ENCODE measurements around the gene CSNK2B.
A peak's percentile ranks its signal among the peaks of the same experiment; 100 is the strongest.

The CSNK2B gene

DNA sequence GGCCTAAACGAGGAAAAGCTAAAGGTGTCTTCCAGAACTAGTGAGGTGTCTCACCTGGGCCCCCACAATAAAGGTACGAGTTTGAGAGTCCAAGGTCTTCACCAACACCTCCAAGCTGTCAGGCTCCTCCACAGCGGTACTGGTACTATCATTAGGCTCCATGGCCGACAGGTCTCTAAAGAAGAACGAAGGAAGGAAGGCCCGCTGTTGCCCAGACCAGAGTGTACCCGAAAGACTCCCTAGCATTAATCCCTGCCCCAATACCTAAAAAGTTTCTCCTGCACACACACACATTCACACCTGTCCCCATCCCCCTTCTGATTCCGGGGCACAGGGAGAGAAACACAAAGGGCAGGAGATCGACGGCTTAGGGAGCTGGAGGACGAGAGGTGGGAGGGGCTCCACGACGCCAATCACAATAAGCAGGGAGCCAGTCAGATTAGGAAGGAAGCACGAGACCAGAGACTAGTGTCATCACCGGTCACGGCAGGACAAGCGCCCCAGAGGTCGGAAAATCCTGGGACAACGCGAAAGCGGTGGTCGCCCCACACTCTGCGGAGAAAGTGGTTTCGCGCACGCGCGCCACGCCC lies 14.2 kb upstream of the CSNK2B start:
- no peak for TF ChIP-seq POLR2A (IDR thresholded peaks at IDR 0.05; ENCODE audit: extremely low read depth, insufficient read length)
- TF ChIP-seq, protein P1, sequence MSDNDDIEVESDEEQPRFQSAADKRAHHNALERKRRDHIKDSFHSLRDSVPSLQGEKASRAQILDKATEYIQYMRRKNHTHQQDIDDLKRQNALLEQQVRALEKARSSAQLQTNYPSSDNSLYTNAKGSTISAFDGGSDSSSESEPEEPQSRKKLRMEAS (IDR thresholded peaks at IDR 0.05; ENCODE audit: low read depth, low read length), result peak; percentile 35; the same call in 1 of the 2 replicates
- peak overlapping the region; percentile 76 for H3K4me3 ChIP-seq (ENCODE audit: low read depth, low read length)
- DNase-seq (ENCODE audit: low read depth), result peak; percentile 78

DNA sequence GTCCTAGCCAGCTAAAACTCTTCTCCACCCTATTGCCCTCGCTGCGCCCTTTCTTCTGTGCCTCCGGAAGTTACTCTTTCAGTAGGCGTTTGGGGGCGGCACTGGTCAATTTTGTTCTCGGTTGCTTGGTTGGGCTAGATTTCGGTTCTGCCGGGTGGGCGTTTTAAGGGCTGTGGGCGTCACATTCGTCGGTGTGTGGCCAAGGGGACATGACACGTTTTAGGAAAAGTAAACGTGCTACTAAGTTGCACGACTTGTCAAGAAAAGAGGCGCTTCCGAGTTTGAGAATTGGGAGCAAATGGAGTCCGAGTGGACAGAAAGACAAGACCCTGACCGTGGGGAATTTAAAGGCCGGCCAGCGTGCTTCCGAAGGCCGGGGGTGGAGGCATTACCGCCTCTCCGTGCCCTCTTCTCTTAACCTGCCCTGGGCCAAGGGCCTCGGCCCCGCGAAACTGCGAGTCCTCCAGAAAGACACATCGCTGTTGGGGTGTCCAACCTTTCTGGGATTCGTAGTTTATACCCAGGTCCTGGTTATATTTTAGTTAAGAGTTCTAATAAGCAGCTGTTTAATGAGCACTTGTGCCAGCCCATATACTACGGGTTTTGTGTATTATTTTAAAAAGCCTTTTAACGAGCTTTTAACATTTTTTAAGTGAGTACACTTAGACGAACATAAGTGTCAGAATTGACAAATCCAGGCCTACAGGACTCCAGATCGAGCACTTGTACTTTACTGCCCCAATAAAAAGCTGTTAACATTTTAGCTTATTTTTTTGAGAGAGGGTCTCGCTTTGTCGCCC lies 12.8 kb upstream of the CSNK2B start:
- TF ChIP-seq POLR2A (IDR thresholded peaks at IDR 0.05; ENCODE audit: extremely low read depth, insufficient read length) (peak; percentile 10), CTCF (IDR thresholded peaks at IDR 0.05; ENCODE audit: low read depth, low read length) (no peak), MYC (IDR thresholded peaks at IDR 0.05; ENCODE audit: low read depth, low read length) (peak; percentile 81; the same call in 1 of the 2 replicates)
- TF ChIP-seq, protein P1 (IDR thresholded peaks at IDR 0.05; ENCODE audit: low read depth, low read length), result peak; percentile 69
- peak overlapping the region; percentile 76 for H3K4me3 ChIP-seq (ENCODE audit: low read depth, low read length)
- DNase-seq (ENCODE audit: low read depth), result peak; percentile 97

DNA sequence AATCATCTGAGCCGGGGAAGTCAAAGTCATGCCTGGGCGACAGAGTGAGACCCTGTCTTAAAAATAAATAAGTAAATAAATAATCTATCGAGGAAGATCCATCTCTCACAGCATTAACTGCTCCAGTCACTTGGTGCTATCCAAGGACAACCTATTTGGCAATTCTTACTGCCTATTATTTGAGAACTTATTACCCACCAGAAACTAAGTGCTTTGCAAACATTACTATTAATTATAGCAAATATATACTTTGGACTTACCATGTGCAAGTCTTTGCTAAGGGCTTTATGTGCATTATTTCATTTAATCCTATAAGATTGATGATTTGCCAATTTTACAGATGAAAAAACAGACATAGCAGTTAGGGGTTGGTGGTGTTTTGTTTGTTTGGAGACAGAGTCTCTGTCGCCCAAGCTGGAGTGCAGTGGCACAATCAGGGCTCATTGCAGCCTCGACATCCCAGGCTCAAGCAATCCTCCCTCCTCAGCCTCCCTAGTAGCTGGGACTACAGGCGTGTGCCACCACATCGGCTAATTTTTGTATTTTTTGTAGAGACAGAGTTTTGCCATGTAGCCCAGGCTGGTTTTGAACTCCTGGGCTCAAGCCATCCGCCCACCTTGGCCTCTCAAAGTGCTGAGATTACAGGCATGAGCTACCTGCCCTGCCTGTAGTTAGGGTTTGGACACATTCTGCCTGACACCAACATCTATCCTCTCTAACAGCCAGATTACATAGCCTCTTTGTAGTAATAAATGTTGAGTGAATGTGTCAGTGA lies 11.1 kb upstream of the CSNK2B start:
- no peak overlapping the region for H3K4me3 ChIP-seq (ENCODE audit: low read depth, low read length)
- TF ChIP-seq MYC (IDR thresholded peaks at IDR 0.05; ENCODE audit: low read depth, low read length), result no peak
- no peak for TF ChIP-seq CTCF (IDR thresholded peaks at IDR 0.05; ENCODE audit: low read depth, low read length)
- TF ChIP-seq, protein P1 (IDR thresholded peaks at IDR 0.05; ENCODE audit: low read depth, low read length), result no peak
- TF ChIP-seq POLR2A (IDR thresholded peaks at IDR 0.05; ENCODE audit: extremely low read depth, insufficient read length), result no peak
- DNase-seq (ENCODE audit: low read depth), result no peak

DNA sequence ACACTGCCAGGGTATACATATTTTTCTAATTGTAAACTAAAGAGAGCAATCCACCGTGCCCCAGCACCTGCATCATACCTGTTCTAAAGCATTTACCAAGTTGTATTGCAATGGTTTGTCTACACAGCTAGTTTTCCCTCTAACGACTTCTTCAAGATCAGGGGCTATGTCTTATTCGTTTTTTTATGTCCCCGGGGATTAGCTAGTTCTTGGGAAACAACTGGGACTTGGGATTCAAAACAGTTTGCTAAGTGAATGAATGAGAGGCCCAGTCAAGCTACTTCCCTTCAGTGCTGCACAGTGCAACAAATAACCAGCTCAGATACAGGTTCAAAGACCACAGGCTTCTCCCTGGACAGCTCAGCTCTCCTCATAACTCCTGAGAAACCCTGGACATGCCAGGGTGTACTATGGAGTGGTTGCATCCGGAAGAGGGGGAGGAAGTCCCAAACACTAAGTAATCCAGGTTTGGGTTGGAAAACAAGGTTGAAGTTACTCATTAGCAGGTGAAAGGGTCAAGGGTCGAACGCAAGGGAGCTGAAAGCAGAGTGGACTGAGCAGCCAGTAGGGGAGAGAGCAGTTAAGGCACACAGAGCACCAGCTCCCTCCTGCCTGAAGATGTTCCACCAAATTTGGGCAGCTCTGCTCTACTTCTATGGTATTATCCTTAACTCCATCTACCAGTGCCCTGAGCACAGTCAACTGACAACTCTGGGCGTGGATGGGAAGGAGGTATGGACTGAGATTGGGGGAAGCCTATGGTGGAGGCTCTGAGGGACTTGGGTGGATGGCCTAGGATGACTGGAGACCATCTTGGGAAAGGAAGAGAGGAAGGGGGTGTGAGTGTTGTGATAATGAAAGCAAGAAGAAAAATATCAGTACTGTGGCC lies 10.3 kb upstream of the CSNK2B start, which contains the start of gene APOM:
Gene APOM (plus strand): TSS at position 546 of the 889 bp plus-strand sequence. CDS start 73 bp downstream, at position 619.
- no peak for TF ChIP-seq MYC (IDR thresholded peaks at IDR 0.05; ENCODE audit: low read depth, low read length)
- TF ChIP-seq POLR2A (IDR thresholded peaks at IDR 0.05; ENCODE audit: extremely low read depth, insufficient read length), result no peak
- TF ChIP-seq, protein P1 (IDR thresholded peaks at IDR 0.05; ENCODE audit: low read depth, low read length), result no peak
- no peak for TF ChIP-seq CTCF (IDR thresholded peaks at IDR 0.05; ENCODE audit: low read depth, low read length)
- DNase-seq (ENCODE audit: low read depth), result no peak
- no peak within 1 kb of the TSS for H3K4me3 ChIP-seq (ENCODE audit: low read depth, low read length)

DNA sequence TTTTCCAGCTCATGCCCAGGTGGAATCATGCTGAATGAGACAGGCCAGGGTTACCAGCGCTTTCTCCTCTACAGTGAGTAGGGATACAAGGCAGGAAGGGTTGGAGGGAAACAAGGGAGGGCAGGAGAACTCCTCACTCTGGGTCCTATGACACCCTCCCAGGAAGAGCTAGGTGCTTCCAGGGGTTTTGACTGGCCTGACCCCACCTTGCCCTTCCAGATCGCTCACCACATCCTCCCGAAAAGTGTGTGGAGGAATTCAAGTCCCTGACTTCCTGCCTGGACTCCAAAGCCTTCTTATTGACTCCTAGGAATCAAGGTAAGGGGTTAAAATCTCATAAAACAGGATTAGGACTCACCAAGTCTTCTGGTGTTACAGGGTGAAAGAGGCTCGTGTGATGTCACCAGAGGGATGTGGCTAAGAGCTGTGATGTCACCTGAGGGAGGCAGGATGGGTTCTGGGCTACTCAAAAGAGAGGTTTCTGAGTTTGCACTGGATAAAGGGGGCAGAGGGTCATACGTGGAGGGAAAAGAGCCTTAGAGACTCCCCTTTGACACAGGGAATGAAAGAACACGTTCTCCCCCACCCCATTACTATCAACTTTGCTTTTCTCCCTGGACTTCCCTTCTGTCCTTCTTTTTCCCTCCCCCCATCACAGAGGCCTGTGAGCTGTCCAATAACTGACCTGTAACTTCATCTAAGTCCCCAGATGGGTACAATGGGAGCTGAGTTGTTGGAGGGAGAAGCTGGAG lies 8.3 kb upstream of the CSNK2B start:
- peak; percentile 37 for DNase-seq (ENCODE audit: low read depth)
- no peak for TF ChIP-seq POLR2A (IDR thresholded peaks at IDR 0.05; ENCODE audit: extremely low read depth, insufficient read length)
- TF ChIP-seq CTCF (IDR thresholded peaks at IDR 0.05; ENCODE audit: low read depth, low read length), result no peak
- TF ChIP-seq MYC (IDR thresholded peaks at IDR 0.05; ENCODE audit: low read depth, low read length), result no peak
- TF ChIP-seq, protein P1 (IDR thresholded peaks at IDR 0.05; ENCODE audit: low read depth, low read length), result no peak
- H3K4me3 ChIP-seq (ENCODE audit: low read depth, low read length), result peak overlapping the region; percentile 11

Data from NB4 (cell line).